ENCODE results near the gene BMPR1A. TPM values are rescaled to one million over a fixed set of nuclear protein-coding genes. Genes with fewer than 3 reads are reported as not detected.

Gene BMPR1A
- polyA plus RNA-seq, 3 donors: 0.25 to 0.67 (median 0.61) TPM

DNA sequence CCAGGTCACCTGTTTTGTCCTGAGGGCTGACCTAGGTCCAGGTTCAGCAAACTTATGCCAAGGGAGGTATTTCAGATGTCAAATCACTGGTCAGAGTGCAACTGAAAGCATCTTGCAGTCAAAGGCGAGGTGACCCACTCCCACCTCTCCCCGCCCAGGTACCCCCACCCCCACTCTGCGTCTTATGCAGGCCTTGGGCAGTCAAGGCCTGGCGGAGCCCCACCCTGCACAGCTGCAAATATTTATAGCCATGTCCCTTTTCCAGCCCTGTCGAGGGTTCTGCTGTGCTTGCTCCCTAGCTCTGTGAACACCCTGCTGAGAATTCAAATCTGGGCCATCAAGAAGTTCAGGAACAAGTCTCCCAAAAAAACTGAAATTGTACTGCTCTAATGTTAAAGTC is 40.6 kb upstream of the BMPR1A start:
- Mint-ChIP-seq H3K4me3 (no peak overlapping the region), H3K9me3 (peaks cover 0 to 2% (median 0%) of the 10 kb centered on the region in 7 donors), H3K36me3 (no peaks in the 10 kb centered on the region), H3K27ac (no peak overlapping the region), H3K4me1 (peaks cover 8% of the 10 kb centered on the region), H3K27me3 (ENCODE audit: low read depth in 3 of 3) (peaks cover 9 to 16% (median 14%) of the 10 kb centered on the region in 3 donors)
- Histone ChIP-seq H3K9me3 (replicated peaks in 1 of 2; ENCODE audit: control insufficient read depth in 1 of 2, insufficient read depth in 1 of 2, low read length in 2 of 2) (no peaks in the 10 kb centered on the region), H3K79me2 (ENCODE audit: insufficient read depth, low read length) (no peaks in the 10 kb centered on the region), H2AFZ (ENCODE audit: insufficient read depth, low read depth, low read length, poor library complexity, severe bottlenecking) (no peak overlapping the region), H3K4me1 (ENCODE audit: control insufficient read depth in 1 of 2, insufficient read depth in 2 of 2, low read length in 2 of 2) (peaks cover 8 to 11% of the 10 kb centered on the region in 2 donors), H3K27me3 (ENCODE audit: control insufficient read depth in 2 of 2, insufficient read depth in 2 of 2, low read length in 2 of 2) (peaks cover 0 to 7% of the 10 kb centered on the region in 2 donors), H3K4me2 (replicated peaks; ENCODE audit: extremely low read depth, low read length, poor library complexity, severe bottlenecking) (no peak overlapping the region), H3K4me3 (replicated peaks in 1 of 3; ENCODE audit: low read depth in 2 of 3, low read length in 3 of 3) (no peak overlapping the region), H3K27ac (ENCODE audit: low read depth in 1 of 2, low read length in 2 of 2) (no peak overlapping the region), H3K36me3 (replicated peaks in 1 of 2; ENCODE audit: control insufficient read depth in 1 of 2, insufficient read depth in 2 of 2, low read length in 2 of 2) (no peaks in the 10 kb centered on the region), H4K20me1 (ENCODE audit: insufficient read depth, low read length) (no peaks in the 10 kb centered on the region), H3K9ac (ENCODE audit: insufficient read depth, low read length, poor library complexity, severe bottlenecking) (no peak overlapping the region)
- no peak for TF ChIP-seq CTCF (IDR thresholded peaks at IDR 0.05)
- WGBS (ENCODE audit: insufficient coverage): 97% methylated on average over 4 of the region's 5 CpGs
- intact Hi-C loops (cut with micrococcal nuclease): loop anchor here in 1 of 2 donors (10.0 kb wide), 1 partner anchor 189 kb away; no protein-coding TSS in a partner anchor
- DNase-seq: peak in 1 of 3 donors; percentile 0

DNA sequence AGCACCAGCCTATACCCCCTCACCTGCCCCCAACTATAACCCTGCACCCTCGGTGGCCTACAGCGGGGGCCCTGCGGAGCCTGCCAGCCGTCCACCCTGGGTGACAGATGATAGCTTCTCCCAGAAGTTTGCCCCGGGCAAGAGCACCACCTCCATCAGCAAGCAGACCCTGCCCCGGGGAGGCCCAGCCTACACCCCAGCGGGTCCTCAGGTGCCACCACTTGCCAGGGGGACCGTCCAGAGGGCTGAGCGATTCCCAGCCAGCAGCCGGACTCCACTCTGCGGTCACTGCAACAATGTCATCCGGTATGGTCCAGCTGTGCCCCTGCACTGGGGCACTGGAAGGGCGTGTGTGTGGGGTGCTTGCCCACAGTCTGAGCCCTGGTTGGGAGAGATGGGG is 40.0 kb upstream of the BMPR1A start:
- Histone ChIP-seq H4K20me1 (ENCODE audit: insufficient read depth, low read length) (no peaks in the 10 kb centered on the region), H3K27me3 (ENCODE audit: control insufficient read depth in 2 of 2, insufficient read depth in 2 of 2, low read length in 2 of 2) (peaks cover 0 to 7% of the 10 kb centered on the region in 2 donors), H3K36me3 (replicated peaks in 1 of 2; ENCODE audit: control insufficient read depth in 1 of 2, insufficient read depth in 2 of 2, low read length in 2 of 2) (no peaks in the 10 kb centered on the region), H3K4me2 (replicated peaks; ENCODE audit: extremely low read depth, low read length, poor library complexity, severe bottlenecking) (no peak overlapping the region), H3K9me3 (replicated peaks in 1 of 2; ENCODE audit: control insufficient read depth in 1 of 2, insufficient read depth in 1 of 2, low read length in 2 of 2) (no peaks in the 10 kb centered on the region), H2AFZ (ENCODE audit: insufficient read depth, low read depth, low read length, poor library complexity, severe bottlenecking) (no peak overlapping the region), H3K4me1 (ENCODE audit: control insufficient read depth in 1 of 2, insufficient read depth in 2 of 2, low read length in 2 of 2) (peaks cover 7% of the 10 kb centered on the region in 2 donors), H3K4me3 (replicated peaks in 1 of 3; ENCODE audit: low read depth in 2 of 3, low read length in 3 of 3) (no peak overlapping the region), H3K9ac (ENCODE audit: insufficient read depth, low read length, poor library complexity, severe bottlenecking) (no peak overlapping the region), H3K79me2 (ENCODE audit: insufficient read depth, low read length) (no peaks in the 10 kb centered on the region), H3K27ac (ENCODE audit: low read depth in 1 of 2, low read length in 2 of 2) (no peak overlapping the region)
- Mint-ChIP-seq H3K27ac (no peak overlapping the region), H3K4me3 (no peak overlapping the region), H3K27me3 (ENCODE audit: low read depth in 3 of 3) (peaks cover 10 to 18% (median 16%) of the 10 kb centered on the region in 3 donors), H3K36me3 (no peaks in the 10 kb centered on the region), H3K9me3 (peaks cover 0 to 2% (median 0%) of the 10 kb centered on the region in 7 donors), H3K4me1 (peaks cover 6% of the 10 kb centered on the region)
- intact Hi-C loops (cut with micrococcal nuclease): loop anchor here in 1 of 2 donors (10.0 kb wide), 1 partner anchor 188 kb away; no protein-coding TSS in a partner anchor
- DNase-seq: no peak
- no peak for TF ChIP-seq CTCF (IDR thresholded peaks at IDR 0.05)
- WGBS (ENCODE audit: insufficient coverage): 98% methylated on average over 11 of the region's 13 CpGs

Measured in CD14-positive monocyte (primary cell).